Loucy (cell line): ENCODE results near the gene DTNBP1.

Source experiments
- CTCF ChIP-seq: fragments of 200-600 bp; sonication (generic); conservative IDR thresholded peaks from 2 replicates; pipeline ENCODE4 v1.5.1; 2014; ENCODE audit warnings: mild to moderate bottlenecking, antibody characterized with exemption, low read length
- EZH2phosphoT487 ChIP-seq: fragments of 200-600 bp; IDR thresholded peaks from 2 replicates; pipeline ENCODE4 v1.6.1; 2018; ENCODE audit warnings: antibody characterized with exemption, mild to moderate bottlenecking, moderate library complexity, borderline replicate concordance

- TF ChIP-seq CTCF, result no peak
- TF ChIP-seq EZH2phosphoT487, result no peak
Measured at GRCh38 chr6:15663130-15663871, 473 bp upstream of the DTNBP1 start.
